ENCODE results near the gene TNFRSF8.

TNFRSF8 gene

GRCh38 chr1:12142891-12143630 is 80.0 kb downstream of the TNFRSF8 start:
- DNase-seq (ENCODE audit: low read depth) = no peak

GRCh38 chr1:12143631-12144155 is 80.6 kb downstream of the TNFRSF8 start:
- no peak for DNase-seq (ENCODE audit: low read depth)

- DNase-seq (ENCODE audit: low read depth) = no peak
Observed at GRCh38 chr1:12144236-12144635, 81.1 kb downstream of the TNFRSF8 start.

GRCh38 chr1:12144969-12145368 is 81.9 kb downstream of the TNFRSF8 start:
- DNase-seq (ENCODE audit: low read depth) = no peak

- no peak for DNase-seq (ENCODE audit: low read depth)
Observed at GRCh38 chr1:12145616-12146342, 82.7 kb downstream of the TNFRSF8 start.

- DNase-seq (ENCODE audit: low read depth) = no peak
Observed at GRCh38 chr1:12146343-12147112, 83.4 kb downstream of the TNFRSF8 start.

GRCh38 chr1:12147201-12147701 is 84.1 kb downstream of the TNFRSF8 start:
- no peak for DNase-seq (ENCODE audit: low read depth)

GRCh38 chr1:12148160-12148957 is 85.3 kb downstream of the TNFRSF8 start:
- DNase-seq (ENCODE audit: low read depth) = no peak

- DNase-seq (ENCODE audit: low read depth) = no peak
Observed at GRCh38 chr1:12148958-12149790, 86.1 kb downstream of the TNFRSF8 start.

- no peak for DNase-seq (ENCODE audit: low read depth)
Observed at GRCh38 chr1:12149791-12150175, 86.7 kb downstream of the TNFRSF8 start.

GRCh38 chr1:12150456-12151200 is 87.5 kb downstream of the TNFRSF8 start:
- no peak for DNase-seq (ENCODE audit: low read depth)

GRCh38 chr1:12151465-12151864 is 88.4 kb downstream of the TNFRSF8 start:
- no peak for DNase-seq (ENCODE audit: low read depth)

- DNase-seq (ENCODE audit: low read depth) = no peak
Observed at GRCh38 chr1:12152113-12152891, 89.2 kb downstream of the TNFRSF8 start.

GRCh38 chr1:12153181-12153785 is 90.2 kb downstream of the TNFRSF8 start:
- DNase-seq (ENCODE audit: low read depth) = no peak

GRCh38 chr1:12155328-12155727 is 92.2 kb downstream of the TNFRSF8 start:
- no peak for DNase-seq (ENCODE audit: low read depth)

- DNase-seq (ENCODE audit: low read depth) = no peak
Observed at GRCh38 chr1:12157366-12158231, 94.5 kb downstream of the TNFRSF8 start.

GRCh38 chr1:12158357-12159092 is 95.4 kb downstream of the TNFRSF8 start:
- DNase-seq (ENCODE audit: low read depth) = no peak
